MM.1S (cell line): ENCODE data around the gene SMLR1.

Experiments used
- DNase-seq: peaks from one replicate; pipeline ENCODE4 v3.0.0-alpha.2; 2015
- H2AFZ ChIP-seq: fragments of 300-600 bp; sonication (generic); 2 replicates; pipeline ENCODE4 v1.6.0; 2016; ENCODE audit warnings: antibody characterized with exemption, low read length
- H3F3A ChIP-seq: fragments of 300-600 bp; sonication (generic); 2 replicates; pipeline ENCODE4 v1.6.1; 2016; ENCODE audit warnings: mild to moderate bottlenecking, antibody characterized with exemption, low read length, moderate library complexity, mixed read lengths; ENCODE audit not compliant: insufficient read depth
- H3K27ac ChIP-seq: fragments of 300-600 bp; sonication (generic); 2 replicates; pipeline ENCODE4 v1.5.1; 2016; ENCODE audit warnings: mild to moderate bottlenecking, low read length
- H3K27me3 ChIP-seq: fragments of 300-600 bp; sonication (generic); replicated peaks from 2 replicates; pipeline ENCODE4 v1.6.0; 2016; ENCODE audit warnings: low read length; ENCODE audit not compliant: insufficient read depth
- H3K36me3 ChIP-seq: fragments of 300-600 bp; sonication (generic); replicated peaks from 2 replicates; pipeline ENCODE4 v1.6.1; 2016; ENCODE audit warnings: mild to moderate bottlenecking, low read length, mixed read lengths; ENCODE audit not compliant: insufficient read depth
- H3K4me1 ChIP-seq: fragments of 300-600 bp; sonication (generic); 2 replicates; pipeline ENCODE4 v1.6.1; 2016; ENCODE audit warnings: low read length, mixed read lengths
- H3K4me2 ChIP-seq: fragments of 300-600 bp; sonication (generic); 2 replicates; pipeline ENCODE4 v1.6.0; 2016; ENCODE audit warnings: low read depth, low read length
- H3K4me3 ChIP-seq: fragments of 300-600 bp; sonication (generic); 2 replicates; pipeline ENCODE4 v1.5.1; 2016; ENCODE audit warnings: low read length, mixed read lengths
- H3K79me2 ChIP-seq: fragments of 300-600 bp; sonication (generic); 2 replicates; pipeline ENCODE4 v1.6.1; 2016; ENCODE audit warnings: mixed run types, low read length, mixed read lengths
- H3K9ac ChIP-seq: fragments of 300-600 bp; sonication (generic); 2 replicates; pipeline ENCODE4 v1.6.1; 2016; ENCODE audit warnings: low read length, mixed read lengths
- H3K9me2 ChIP-seq: fragments of 300-600 bp; sonication (generic); replicated peaks from 2 replicates; pipeline ENCODE4 v1.6.1; 2016; ENCODE audit warnings: mild to moderate bottlenecking, low read length, mixed read lengths; ENCODE audit not compliant: insufficient read depth
- H3K9me3 ChIP-seq: fragments of 300-600 bp; sonication (generic); replicated peaks from 2 replicates; pipeline ENCODE4 v1.6.1; 2016; ENCODE audit warnings: mild to moderate bottlenecking, low read length, mixed read lengths; ENCODE audit not compliant: insufficient read depth
- H4K20me1 ChIP-seq: fragments of 300-600 bp; sonication (generic); 2 replicates; pipeline ENCODE4 v1.6.1; 2016; ENCODE audit warnings: mild to moderate bottlenecking, low read length, moderate library complexity, mixed read lengths; ENCODE audit not compliant: insufficient read depth
- CTCF ChIP-seq: fragments of 300-600 bp; sonication (generic); IDR thresholded peaks from 2 replicates; pipeline ENCODE4 v1.5.1; 2016; ENCODE audit warnings: antibody characterized with exemption, low read length, mixed read lengths
- EZH2 ChIP-seq: fragments of 300-600 bp; sonication (generic); optimal IDR thresholded peaks from 2 replicates; pipeline ENCODE3; 2017; ENCODE audit warnings: low read depth, mild to moderate bottlenecking, antibody characterized with exemption, low read length, mixed read lengths
- EZH2phosphoT487 ChIP-seq: fragments of 300-600 bp; sonication (generic); IDR thresholded peaks from 2 replicates; pipeline ENCODE4 v1.6.1; 2018; ENCODE audit warnings: antibody characterized with exemption, low read length

Gene SMLR1

GRCh38 chr6:130872250-130873095 is 45.3 kb downstream of the SMLR1 start:
- no peaks in the 10 kb centered on the region for H3F3A ChIP-seq
- H3K9me3 ChIP-seq, result no peaks in the 10 kb centered on the region
- no peaks in the 10 kb centered on the region for H3K79me2 ChIP-seq
- no peak overlapping the region for H3K4me3 ChIP-seq
- H3K4me2 ChIP-seq, result no peak overlapping the region
- H3K27me3 ChIP-seq, result no peaks in the 10 kb centered on the region
- no peak overlapping the region for H3K9ac ChIP-seq
- H3K9me2 ChIP-seq, result no peaks in the 10 kb centered on the region
- TF ChIP-seq EZH2phosphoT487 (no peak), EZH2 (no peak), CTCF (peak; percentile 93)
- H2AFZ ChIP-seq, result no peak overlapping the region
- H3K4me1 ChIP-seq, result peaks cover 19% of the 10 kb centered on the region
- no peaks in the 10 kb centered on the region for H4K20me1 ChIP-seq
- no peaks in the 10 kb centered on the region for H3K36me3 ChIP-seq
- peak; percentile 67 for DNase-seq
- no peak overlapping the region for H3K27ac ChIP-seq

GRCh38 chr6:130873746-130874145 is 46.5 kb downstream of the SMLR1 start:
- Histone ChIP-seq H4K20me1 (no peaks in the 10 kb centered on the region), H3K4me3 (no peak overlapping the region), H3K36me3 (no peaks in the 10 kb centered on the region), H3K9me3 (no peaks in the 10 kb centered on the region), H3K9me2 (no peaks in the 10 kb centered on the region), H2AFZ (no peak overlapping the region), H3K27me3 (no peaks in the 10 kb centered on the region), H3K4me2 (no peak overlapping the region), H3K27ac (no peak overlapping the region), H3K4me1 (peaks cover 12% of the 10 kb centered on the region), H3K79me2 (no peaks in the 10 kb centered on the region), H3F3A (no peaks in the 10 kb centered on the region), H3K9ac (no peak overlapping the region)
- no peak for DNase-seq
- TF ChIP-seq CTCF, result no peak

DNA sequence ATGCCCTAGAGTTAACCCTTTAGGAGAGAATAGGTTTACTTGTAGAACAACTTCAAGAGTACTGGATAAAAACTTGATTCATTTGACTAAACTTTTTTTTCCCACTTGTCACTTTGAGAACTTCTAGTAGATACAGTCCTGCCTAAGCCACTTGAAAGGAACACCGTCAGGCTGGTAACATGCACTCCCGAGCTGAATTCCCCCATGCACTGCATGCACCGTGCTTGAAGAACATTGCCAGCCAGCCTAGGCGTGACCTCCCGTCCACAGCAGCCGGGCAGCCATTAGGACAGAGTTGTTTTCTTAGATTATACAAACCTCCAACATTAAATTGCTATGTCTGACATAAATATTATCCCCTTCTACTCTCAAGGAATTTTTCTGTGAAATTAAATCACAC is 52.6 kb downstream of the SMLR1 start:
- no peak overlapping the region for H2AFZ ChIP-seq
- H3K4me1 ChIP-seq, result 0 out of 2 replicates have a peak, but pooled peaks cover 3% of the 10 kb centered on the region
- no peak overlapping the region for H3K4me3 ChIP-seq
- no peaks in the 10 kb centered on the region for H3F3A ChIP-seq
- no peaks in the 10 kb centered on the region for H4K20me1 ChIP-seq
- no peak for DNase-seq
- H3K9me3 ChIP-seq, result no peaks in the 10 kb centered on the region
- no peaks in the 10 kb centered on the region for H3K36me3 ChIP-seq
- no peaks in the 10 kb centered on the region for H3K27me3 ChIP-seq
- H3K27ac ChIP-seq, result no peak overlapping the region
- H3K9ac ChIP-seq, result no peak overlapping the region
- TF ChIP-seq CTCF, result no peak
- TF ChIP-seq EZH2phosphoT487, result no peak
- no peaks in the 10 kb centered on the region for H3K79me2 ChIP-seq
- H3K9me2 ChIP-seq, result no peaks in the 10 kb centered on the region
- no peak overlapping the region for H3K4me2 ChIP-seq
